Measurements from ENCODE around the gene INTS1. TPM values are rescaled to one million over a fixed set of nuclear protein-coding genes. Genes with fewer than 3 reads are reported as not detected.

INTS1 gene
- total and polyA plus RNA-seq, 4 donors: 31.2 to 121 (median 46.0) TPM

DNA sequence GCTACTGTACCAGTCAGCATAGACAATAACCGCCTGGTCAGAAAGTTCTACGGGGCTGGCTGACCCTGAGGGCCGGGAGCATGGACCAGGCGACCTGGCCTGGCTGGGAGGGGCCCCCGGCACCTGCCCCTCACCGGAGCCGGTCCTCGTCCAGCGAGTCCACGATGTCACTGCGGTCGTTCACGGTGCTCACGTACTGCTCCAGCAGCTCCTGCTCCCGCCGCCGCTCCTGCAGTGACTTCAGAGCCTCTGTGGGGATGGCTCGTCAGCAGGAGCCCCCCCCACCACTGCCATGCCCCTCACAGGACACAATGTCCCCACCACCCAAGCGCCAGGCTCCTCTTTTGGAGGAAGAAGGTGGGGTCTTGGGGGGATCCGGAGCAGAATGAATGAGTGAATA, 67.6 kb downstream of the INTS1 start:
- DNase-seq (no peak), ATAC-seq (ENCODE audit: insufficient read depth, low FRiP score) (no peak)
- Histone ChIP-seq H3K4me3 (no peak overlapping the region), H3K27ac (ENCODE audit: low read depth in 1 of 2, low read length in 1 of 2) (no peak overlapping the region), H3K9me3 (ENCODE audit: control insufficient read depth in 4 of 4, insufficient read depth in 3 of 4, low read length in 3 of 4) (no peaks in the 10 kb centered on the region), H3K27me3 (ENCODE audit: control insufficient read depth in 3 of 3, insufficient read depth in 3 of 3, low read length in 2 of 3) (peaks cover 0 to 3% (median 0%) of the 10 kb centered on the region in 3 donors), H3K9ac (ENCODE audit: insufficient read depth in 1 of 2, low read length in 2 of 2) (no peak overlapping the region), H3K4me1 (ENCODE audit: control insufficient read depth in 5 of 5, insufficient read depth in 5 of 5, low read length in 5 of 5) (no peaks in the 10 kb centered on the region), H3K36me3 (ENCODE audit: control insufficient read depth in 4 of 4, insufficient read depth in 4 of 4, low read length in 4 of 4) (peaks cover 0 to 46% (median 0%) of the 10 kb centered on the region in 4 donors)
- WGBS, 2 donors: 93 to 96% methylated on average over 20 of the region's 20 CpGs
- TF ChIP-seq, protein P1, sequence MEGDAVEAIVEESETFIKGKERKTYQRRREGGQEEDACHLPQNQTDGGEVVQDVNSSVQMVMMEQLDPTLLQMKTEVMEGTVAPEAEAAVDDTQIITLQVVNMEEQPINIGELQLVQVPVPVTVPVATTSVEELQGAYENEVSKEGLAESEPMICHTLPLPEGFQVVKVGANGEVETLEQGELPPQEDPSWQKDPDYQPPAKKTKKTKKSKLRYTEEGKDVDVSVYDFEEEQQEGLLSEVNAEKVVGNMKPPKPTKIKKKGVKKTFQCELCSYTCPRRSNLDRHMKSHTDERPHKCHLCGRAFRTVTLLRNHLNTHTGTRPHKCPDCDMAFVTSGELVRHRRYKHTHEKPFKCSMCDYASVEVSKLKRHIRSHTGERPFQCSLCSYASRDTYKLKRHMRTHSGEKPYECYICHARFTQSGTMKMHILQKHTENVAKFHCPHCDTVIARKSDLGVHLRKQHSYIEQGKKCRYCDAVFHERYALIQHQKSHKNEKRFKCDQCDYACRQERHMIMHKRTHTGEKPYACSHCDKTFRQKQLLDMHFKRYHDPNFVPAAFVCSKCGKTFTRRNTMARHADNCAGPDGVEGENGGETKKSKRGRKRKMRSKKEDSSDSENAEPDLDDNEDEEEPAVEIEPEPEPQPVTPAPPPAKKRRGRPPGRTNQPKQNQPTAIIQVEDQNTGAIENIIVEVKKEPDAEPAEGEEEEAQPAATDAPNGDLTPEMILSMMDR (IDR thresholded peaks at IDR 0.05; ENCODE audit: control extremely low read depth, extremely low read depth): no peak

DNA sequence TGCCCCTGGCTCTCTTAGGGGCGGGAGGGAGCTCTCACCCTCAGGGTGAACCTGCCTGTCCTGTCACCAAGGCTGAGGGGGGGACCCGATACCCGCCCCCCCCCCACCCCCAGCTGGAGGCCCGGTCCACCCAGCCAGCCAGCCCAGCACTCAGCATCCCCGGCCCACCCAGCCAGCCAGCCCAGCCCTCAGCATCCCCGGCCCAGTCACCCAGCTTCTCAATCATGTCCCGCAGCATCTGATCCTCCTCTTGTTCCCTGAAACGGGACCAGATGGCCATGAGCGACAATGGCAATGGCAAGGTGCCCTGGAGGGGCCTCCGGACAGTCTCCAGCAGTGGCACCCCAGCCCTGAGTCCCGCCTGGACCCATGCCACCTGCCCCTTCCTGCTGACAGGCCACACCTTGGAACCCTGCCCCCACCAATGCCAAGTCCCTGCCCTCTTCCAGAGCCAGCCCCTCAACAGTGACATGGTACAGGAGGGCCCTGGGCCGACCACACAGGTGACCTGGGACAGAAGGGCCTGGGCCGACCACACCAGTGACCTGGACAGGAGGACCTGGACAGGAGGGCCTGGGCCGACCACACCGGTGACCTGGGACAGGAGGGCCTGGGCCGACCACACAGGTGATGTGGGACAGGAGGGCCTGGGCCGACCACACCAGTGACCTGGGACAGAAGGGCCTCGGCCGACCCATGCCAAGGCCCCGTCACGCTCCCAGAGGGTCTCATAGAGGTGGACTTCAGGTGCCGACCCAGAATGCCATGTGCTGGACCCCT, 69.1 kb downstream of the INTS1 start:
- DNase-seq (no peak), ATAC-seq (ENCODE audit: insufficient read depth, low FRiP score) (no peak)
- TF ChIP-seq, protein P1 (IDR thresholded peaks at IDR 0.05; ENCODE audit: control extremely low read depth, extremely low read depth): no peak
- H3K9ac ChIP-seq (ENCODE audit: insufficient read depth in 1 of 2, low read length in 2 of 2): no peak overlapping the region
- no peaks in the 10 kb centered on the region for H3K4me1 ChIP-seq (ENCODE audit: control insufficient read depth in 5 of 5, insufficient read depth in 5 of 5, low read length in 5 of 5)
- no peaks in the 10 kb centered on the region for H3K9me3 ChIP-seq (ENCODE audit: control insufficient read depth in 4 of 4, insufficient read depth in 3 of 4, low read length in 3 of 4)
- 92 to 99% methylated on average over 21 to 22 of the region's 22 CpGs for WGBS, 2 donors
- H3K27ac ChIP-seq (ENCODE audit: low read depth in 1 of 2, low read length in 1 of 2): no peak overlapping the region
- H3K36me3 ChIP-seq (ENCODE audit: control insufficient read depth in 4 of 4, insufficient read depth in 4 of 4, low read length in 4 of 4): peaks cover 0 to 32% (median 0%) of the 10 kb centered on the region in 4 donors
- H3K4me3 ChIP-seq: no peak overlapping the region
- peaks cover 0 to 9% (median 0%) of the 10 kb centered on the region in 3 donors for H3K27me3 ChIP-seq (ENCODE audit: control insufficient read depth in 3 of 3, insufficient read depth in 3 of 3, low read length in 2 of 3)

GRCh38 chr7:1434165-1434718, 69.9 kb downstream of the INTS1 start:
- 94 to 95% methylated on average over 33 to 35 of the region's 35 CpGs for WGBS, 2 donors
- H3K4me3 ChIP-seq: no peak overlapping the region
- no peak for DNase-seq

More at GRCh38 chr7:1434165-1434718, 69.9 kb downstream of the INTS1 start:
- no peak for ATAC-seq (ENCODE audit: insufficient read depth, low FRiP score)
- no peak overlapping the region for H3K9ac ChIP-seq (ENCODE audit: insufficient read depth in 1 of 2, low read length in 2 of 2)
- peaks cover 0 to 27% (median 0%) of the 10 kb centered on the region in 4 donors for H3K36me3 ChIP-seq (ENCODE audit: control insufficient read depth in 4 of 4, insufficient read depth in 4 of 4, low read length in 4 of 4)
- TF ChIP-seq, protein P1 (IDR thresholded peaks at IDR 0.05; ENCODE audit: control extremely low read depth, extremely low read depth): no peak
- H3K27ac ChIP-seq (ENCODE audit: low read depth in 1 of 2, low read length in 1 of 2): no peak overlapping the region
- no peaks in the 10 kb centered on the region for H3K9me3 ChIP-seq (ENCODE audit: control insufficient read depth in 4 of 4, insufficient read depth in 3 of 4, low read length in 3 of 4)
- peaks cover 0 to 9% (median 0%) of the 10 kb centered on the region in 3 donors for H3K27me3 ChIP-seq (ENCODE audit: control insufficient read depth in 3 of 3, insufficient read depth in 3 of 3, low read length in 2 of 3)
- H3K4me1 ChIP-seq (ENCODE audit: control insufficient read depth in 5 of 5, insufficient read depth in 5 of 5, low read length in 5 of 5): peaks cover 0 to 2% (median 0%) of the 10 kb centered on the region in 5 donors

All from lung (tissue), 12 donors.